Measurements from ENCODE around the gene TSPY3.
"Not testable (repeated sequence)": the region's sequence is repeated elsewhere in the genome, so short reads cannot be mapped to it uniquely, and the experiment has no call there.

The TSPY3 gene

GRCh38 chrY:9398121-9398520 lies at the start of gene TSPY3:
Gene TSPY3 (plus strand): TSS chrY:9398421. CDS start chrY:9398467, 46 bp downstream.
- DNase-seq; in situ Hi-C loops (cut with MboI; ENCODE audit: low pct_unique_long_range_greater_than_20kb, low sequenced_read_pairs): not testable (repeated sequence)

DNA sequence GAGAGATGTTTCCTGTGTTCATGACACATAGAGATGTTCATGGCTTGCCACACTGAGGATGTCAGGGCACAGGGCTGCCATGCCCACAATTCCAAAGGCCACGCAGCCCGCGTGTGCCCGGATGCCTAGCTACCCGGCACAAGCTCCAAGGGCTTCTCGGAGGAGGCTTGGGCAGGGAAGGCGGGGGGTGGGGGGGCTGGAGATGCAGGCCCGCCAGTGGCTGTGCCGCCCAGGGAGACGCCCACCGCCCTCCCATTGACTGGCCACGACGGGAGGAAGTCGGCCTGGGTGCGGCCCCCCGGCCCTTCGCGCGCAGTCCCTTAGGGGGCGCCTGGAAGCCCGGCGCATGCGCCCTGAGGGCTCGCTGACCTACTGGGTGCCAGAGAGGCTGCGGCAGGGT lies 40.7 kb upstream of the TSPY3 start, which contains the start of gene TSPY8:
TSS of gene TSPY8 (plus strand) at position 301 of the 400 bp plus-strand sequence. CDS start at position 347, 46 bp downstream.
- DNase-seq; in situ Hi-C loops (cut with MboI; ENCODE audit: low pct_unique_long_range_greater_than_20kb, low sequenced_read_pairs): not testable (repeated sequence)

GRCh38 chrY:9396527-9396926 lies 1.7 kb upstream of the TSPY3 start:
- DNase-seq; in situ Hi-C loops (cut with MboI; ENCODE audit: low pct_unique_long_range_greater_than_20kb, low sequenced_read_pairs): not testable (repeated sequence)

All from KBM-7 (cell line).